ENCODE measurements around the gene SLC16A14. TPM values are rescaled to one million over a fixed set of nuclear protein-coding genes. Genes with fewer than 3 reads are reported as not detected.
"Not testable (repeated sequence)": the region's sequence is repeated elsewhere in the genome, so short reads cannot be mapped to it uniquely, and the experiment has no call there.

The SLC16A14 gene
- total RNA-seq, result 1 to 10 TPM in 2 of 4 donors, under 1 TPM in 1, not detected in 1; 0.68 to 3.2 (median 3.0) TPM

DNA sequence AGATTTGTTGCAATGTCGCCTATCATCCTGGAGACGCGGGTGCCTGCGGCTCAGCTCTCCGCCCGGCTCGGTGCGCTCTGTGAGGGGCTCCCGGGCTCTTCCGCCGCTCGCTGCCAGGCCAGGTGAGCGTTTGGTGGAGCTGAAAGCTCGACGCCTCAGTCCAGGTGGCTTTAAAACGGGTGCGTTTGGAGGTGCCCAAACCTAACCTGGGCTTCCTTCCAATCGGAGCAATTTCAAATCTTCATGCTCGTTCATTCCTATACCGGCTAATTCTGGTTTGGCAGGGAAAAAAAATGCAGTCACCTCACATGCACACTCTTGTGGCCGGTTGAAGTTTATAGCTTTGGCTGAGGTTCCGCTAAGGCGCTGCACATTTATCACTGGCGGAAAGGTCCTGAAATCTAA is at the start of gene SLC16A14:
SLC16A14 (minus strand) TSS at position 274 of the 405 bp plus-strand sequence. CDS start 9,572 bp downstream, outside the sequence.
- Histone ChIP-seq H3K36me3 (no peaks in the 10 kb centered on the region), H3K4me1 (peaks cover 0 to 27% (median 15%) of the 10 kb centered on the region in 4 donors), H3K27ac (peak within 1 kb of the TSS; percentile 57 to 65 (median 62)), H3K4me3 (peak within 1 kb of the TSS; percentile 43 to 75 (median 66)), H3K27me3 (no peaks in the 10 kb centered on the region), H3K9me3 (no peaks in the 10 kb centered on the region)
- intact Hi-C loops (cut with DNase I; ENCODE audit: low total_unique reads) (no loop called here), in situ Hi-C loops (cut with MboI; ENCODE audit: low pct_ligation_motif_present in 1 of 4, low pct_unique_long_range_greater_than_20kb in 1 of 4, low sequenced_read_pairs in 3 of 4) (no loop called here)
- 5 to 20% methylated on average over 1 to 23 of the region's 24 CpGs for WGBS, 2 donors (ENCODE audit: low coverage in 1 of 2)
- DNase-seq, result peak; percentile 49
- no peak for TF ChIP-seq POLR2AphosphoS5 (IDR thresholded peaks at IDR 0.05)
- TF ChIP-seq POLR2A (IDR thresholded peaks at IDR 0.05), result no peak
- no peak for TF ChIP-seq EP300 (IDR thresholded peaks at IDR 0.05; ENCODE audit: low read depth)
- TF ChIP-seq, protein P1, sequence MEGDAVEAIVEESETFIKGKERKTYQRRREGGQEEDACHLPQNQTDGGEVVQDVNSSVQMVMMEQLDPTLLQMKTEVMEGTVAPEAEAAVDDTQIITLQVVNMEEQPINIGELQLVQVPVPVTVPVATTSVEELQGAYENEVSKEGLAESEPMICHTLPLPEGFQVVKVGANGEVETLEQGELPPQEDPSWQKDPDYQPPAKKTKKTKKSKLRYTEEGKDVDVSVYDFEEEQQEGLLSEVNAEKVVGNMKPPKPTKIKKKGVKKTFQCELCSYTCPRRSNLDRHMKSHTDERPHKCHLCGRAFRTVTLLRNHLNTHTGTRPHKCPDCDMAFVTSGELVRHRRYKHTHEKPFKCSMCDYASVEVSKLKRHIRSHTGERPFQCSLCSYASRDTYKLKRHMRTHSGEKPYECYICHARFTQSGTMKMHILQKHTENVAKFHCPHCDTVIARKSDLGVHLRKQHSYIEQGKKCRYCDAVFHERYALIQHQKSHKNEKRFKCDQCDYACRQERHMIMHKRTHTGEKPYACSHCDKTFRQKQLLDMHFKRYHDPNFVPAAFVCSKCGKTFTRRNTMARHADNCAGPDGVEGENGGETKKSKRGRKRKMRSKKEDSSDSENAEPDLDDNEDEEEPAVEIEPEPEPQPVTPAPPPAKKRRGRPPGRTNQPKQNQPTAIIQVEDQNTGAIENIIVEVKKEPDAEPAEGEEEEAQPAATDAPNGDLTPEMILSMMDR (IDR thresholded peaks at IDR 0.05), result no peak

- peaks cover 4 to 5% of the 10 kb centered on the region in 2 donors for H3K9me3 ChIP-seq
- TF ChIP-seq, protein P1 (IDR thresholded peaks at IDR 0.05), result no peak
- TF ChIP-seq POLR2A (IDR thresholded peaks at IDR 0.05), result no peak
- TF ChIP-seq EP300 (IDR thresholded peaks at IDR 0.05; ENCODE audit: low read depth), result no peak
- TF ChIP-seq POLR2AphosphoS5 (IDR thresholded peaks at IDR 0.05), result no peak
- intact Hi-C loops (cut with DNase I; ENCODE audit: low total_unique reads), result no loop called here
- no peaks in the 10 kb centered on the region for H3K27me3 ChIP-seq
- no peak overlapping the region for H3K4me3 ChIP-seq
- in situ Hi-C loops (cut with MboI; ENCODE audit: low pct_ligation_motif_present in 1 of 4, low pct_unique_long_range_greater_than_20kb in 1 of 4, low sequenced_read_pairs in 3 of 4), result no loop called here
- no peak overlapping the region for H3K27ac ChIP-seq
- H3K4me1 ChIP-seq, result no peaks in the 10 kb centered on the region
- WGBS, 2 donors (ENCODE audit: low coverage in 1 of 2), result 56 to 86% methylated on average over 1 of the region's 1 CpG
- no peak for DNase-seq
- H3K36me3 ChIP-seq, result no peaks in the 10 kb centered on the region
Observed at GRCh38 chr2:230106771-230107170, 38.0 kb upstream of the SLC16A14 start.

GRCh38 chr2:230101967-230102366 is 33.2 kb upstream of the SLC16A14 start:
- H3K36me3 ChIP-seq; H3K27me3 ChIP-seq; H3K4me3 ChIP-seq; H3K9me3 ChIP-seq; intact Hi-C loops (cut with DNase I; ENCODE audit: low total_unique reads); DNase-seq; in situ Hi-C loops (cut with MboI; ENCODE audit: low pct_ligation_motif_present in 1 of 4, low pct_unique_long_range_greater_than_20kb in 1 of 4, low sequenced_read_pairs in 3 of 4); H3K4me1 ChIP-seq; H3K27ac ChIP-seq: not testable (repeated sequence)
- WGBS, 2 donors (ENCODE audit: low coverage in 1 of 2), result 85 to 93% methylated on average over 2 of the region's 2 CpGs

GRCh38 chr2:230097841-230098240 is 29.1 kb upstream of the SLC16A14 start:
- Histone ChIP-seq H3K27ac (no peak overlapping the region), H3K36me3 (no peaks in the 10 kb centered on the region), H3K27me3 (no peaks in the 10 kb centered on the region), H3K4me1 (no peaks in the 10 kb centered on the region), H3K4me3 (no peak overlapping the region), H3K9me3 (peaks cover 0 to 9% of the 10 kb centered on the region in 2 donors)
- TF ChIP-seq, protein P1 (IDR thresholded peaks at IDR 0.05), result no peak
- TF ChIP-seq POLR2A (IDR thresholded peaks at IDR 0.05) (no peak), EP300 (IDR thresholded peaks at IDR 0.05; ENCODE audit: low read depth) (no peak), POLR2AphosphoS5 (IDR thresholded peaks at IDR 0.05) (no peak)
- 17 to 45% methylated on average over 2 of the region's 2 CpGs for WGBS, 2 donors (ENCODE audit: low coverage in 1 of 2)
- no peak for DNase-seq
- intact Hi-C loops (cut with DNase I; ENCODE audit: low total_unique reads), result no loop called here
- in situ Hi-C loops (cut with MboI; ENCODE audit: low pct_ligation_motif_present in 1 of 4, low pct_unique_long_range_greater_than_20kb in 1 of 4, low sequenced_read_pairs in 3 of 4), result no loop called here

- Histone ChIP-seq H3K9me3 (peaks cover 0 to 8% of the 10 kb centered on the region in 2 donors), H3K27ac (no peak overlapping the region), H3K36me3 (no peaks in the 10 kb centered on the region), H3K4me1 (no peaks in the 10 kb centered on the region), H3K4me3 (no peak overlapping the region), H3K27me3 (no peaks in the 10 kb centered on the region)
- no peak for DNase-seq
- intact Hi-C loops (cut with DNase I; ENCODE audit: low total_unique reads), result no loop called here
- 56 to 58% methylated on average over 3 of the region's 3 CpGs for WGBS, 2 donors (ENCODE audit: low coverage in 1 of 2)
- in situ Hi-C loops (cut with MboI; ENCODE audit: low pct_ligation_motif_present in 1 of 4, low pct_unique_long_range_greater_than_20kb in 1 of 4, low sequenced_read_pairs in 3 of 4), result no loop called here
- TF ChIP-seq EP300 (IDR thresholded peaks at IDR 0.05; ENCODE audit: low read depth) (no peak), POLR2A (IDR thresholded peaks at IDR 0.05) (no peak), POLR2AphosphoS5 (IDR thresholded peaks at IDR 0.05) (no peak)
- TF ChIP-seq, protein P1 (IDR thresholded peaks at IDR 0.05), result no peak
Observed at GRCh38 chr2:230097424-230097823, 28.7 kb upstream of the SLC16A14 start.
